HG02642 (cell line): ENCODE results near the gene SLC16A11.
"Not testable (repeated sequence)": the region's sequence is repeated elsewhere in the genome, so short reads cannot be mapped to it uniquely, and the experiment has no call there.

Experiments used
- ATAC-seq: cut with Tn5 transposase; IDR thresholded peaks from one replicate; pipeline ENCODE4 v1.9.1; 2021; ENCODE audit warnings: mild to moderate bottlenecking; ENCODE audit not compliant: unreplicated experiment, poor library complexity

Gene SLC16A11

DNA sequence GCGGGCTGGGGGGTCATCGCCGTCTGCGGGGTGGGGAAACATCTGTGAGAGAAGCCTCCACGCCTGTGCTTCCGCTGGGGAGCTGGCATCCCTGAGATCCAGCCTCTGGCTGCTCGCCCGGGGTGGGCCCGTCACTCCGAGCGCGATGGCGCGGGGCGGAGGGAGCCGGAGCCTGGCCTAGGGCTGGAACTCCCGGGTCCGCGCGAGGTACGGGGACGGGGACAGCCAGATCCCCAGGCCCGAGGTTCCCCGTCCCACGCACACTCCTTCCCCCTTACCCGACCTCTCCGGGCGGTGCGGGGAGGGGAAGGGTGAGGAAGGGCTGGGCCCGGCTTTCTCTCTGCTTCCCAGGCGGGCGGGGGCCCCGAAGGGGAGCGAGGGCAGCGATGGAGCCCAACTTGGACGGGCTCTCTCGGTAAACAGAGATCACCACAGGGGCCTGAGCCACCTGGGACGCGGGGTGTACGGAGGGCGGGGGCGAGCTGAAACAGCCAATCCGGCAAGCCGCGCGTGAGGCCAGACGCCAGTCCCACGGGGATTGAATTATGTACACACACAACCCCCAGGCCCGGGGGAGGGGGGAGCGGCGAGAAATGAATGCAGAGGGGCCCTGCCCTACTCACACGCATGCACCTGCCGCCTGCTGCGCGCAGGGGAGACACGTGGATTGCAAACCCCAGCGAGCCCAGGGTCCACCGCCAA, at the start of gene SLC16A11:
TSS of gene SLC16A11 (minus strand) at position 596 of the 702 bp plus-strand sequence. CDS start at position 17, 579 bp downstream.
- ATAC-seq: no peak

GRCh38 chr17:7091311-7092005, 47.6 kb upstream of the SLC16A11 start:
- not testable (repeated sequence) for ATAC-seq

DNA sequence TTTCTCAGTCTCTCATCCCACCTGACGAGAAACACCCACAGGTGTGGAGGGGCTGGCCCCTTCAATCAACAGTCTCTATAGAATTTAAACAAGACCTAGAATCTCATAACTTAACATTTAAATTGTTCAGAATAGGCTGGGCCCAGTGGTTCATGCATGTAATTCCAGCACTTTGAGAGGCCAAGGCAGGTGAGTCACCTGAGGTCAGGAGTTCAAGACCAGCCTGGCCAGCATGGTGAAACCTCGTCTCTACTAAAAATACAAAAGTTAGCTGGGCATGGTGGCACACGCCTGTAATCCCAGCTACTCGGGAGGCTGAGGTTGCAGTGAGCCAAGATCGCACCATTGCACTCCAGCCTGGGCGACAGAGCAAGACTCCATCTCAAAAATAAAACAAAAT, 45.7 kb upstream of the SLC16A11 start:
- ATAC-seq: not testable (repeated sequence)

DNA sequence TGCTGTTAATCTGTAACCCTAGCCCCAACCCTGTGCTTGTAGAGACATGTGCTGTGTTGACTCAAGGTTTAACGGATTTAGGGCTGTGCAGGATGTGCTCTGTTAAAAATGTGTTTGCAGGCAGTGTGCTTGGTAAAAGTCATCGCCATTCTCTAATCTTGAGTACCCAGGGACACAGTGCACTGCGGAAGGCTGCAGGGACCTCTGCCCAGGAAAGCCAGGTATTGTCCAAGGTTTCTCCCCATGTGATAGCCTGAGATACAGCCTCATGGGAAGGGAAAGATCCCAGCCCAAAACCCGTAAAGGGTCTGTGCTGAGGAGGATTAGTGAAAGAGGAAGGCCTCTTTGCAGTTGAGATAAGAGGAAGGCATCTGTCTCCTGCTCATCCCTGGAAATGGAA, 44.5 kb upstream of the SLC16A11 start:
- not testable (repeated sequence) for ATAC-seq

DNA sequence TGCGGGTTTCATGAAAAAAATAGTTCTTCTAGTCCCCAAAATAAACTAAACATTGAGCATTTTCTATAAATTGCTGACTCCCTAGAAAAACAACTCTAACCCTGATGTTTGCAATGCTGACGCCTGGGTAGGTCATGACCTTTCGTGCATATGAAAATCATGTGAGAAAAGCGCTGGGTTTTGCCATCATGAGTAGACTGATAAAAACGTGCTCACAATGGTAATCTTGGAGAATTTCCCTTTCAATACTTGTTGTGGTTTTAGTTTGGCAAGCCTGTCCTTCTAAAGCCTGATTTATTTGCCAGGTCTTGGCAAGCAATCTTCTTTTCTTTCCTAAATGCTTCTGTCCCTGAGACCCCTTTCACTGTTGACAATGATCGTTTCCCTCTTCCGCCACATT, 40.2 kb upstream of the SLC16A11 start:
- ATAC-seq: no peak

- no peak for ATAC-seq
Observed at GRCh38 chr17:7083592-7083991, 39.7 kb upstream of the SLC16A11 start.

GRCh38 chr17:7081341-7082062, 37.6 kb upstream of the SLC16A11 start:
- no peak for ATAC-seq

DNA sequence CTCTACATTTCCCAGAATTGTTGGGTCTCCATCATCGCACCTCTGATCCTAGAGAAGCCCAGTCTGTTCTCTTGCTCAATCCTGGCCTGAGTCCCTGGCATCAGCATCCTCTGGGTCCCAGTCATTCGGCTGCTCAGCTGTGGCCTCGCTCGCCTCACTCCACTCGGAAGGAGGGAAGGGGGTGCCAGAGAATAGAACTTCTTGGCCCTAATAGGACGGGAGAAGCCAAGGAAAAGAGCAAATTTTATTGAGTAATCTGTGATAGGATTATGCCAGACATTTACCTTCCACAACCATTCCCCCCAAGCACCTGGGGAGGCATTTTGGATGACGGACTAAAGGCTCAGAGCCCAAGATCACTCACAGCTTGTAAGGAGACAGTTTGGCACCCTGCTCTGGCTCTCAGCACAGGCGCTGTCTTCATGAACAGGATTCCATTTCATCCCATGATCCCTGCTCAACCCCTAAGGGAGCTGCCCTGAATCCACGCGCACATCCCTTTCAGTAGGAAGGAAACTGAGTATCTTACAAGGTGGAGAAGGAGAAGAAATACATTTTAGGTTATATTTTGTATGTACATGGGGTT, 36.7 kb upstream of the SLC16A11 start:
- ATAC-seq: no peak

- ATAC-seq: no peak
Observed at GRCh38 chr17:7079581-7080455, 35.9 kb upstream of the SLC16A11 start, which contains the start of gene CLEC10A. TSS of gene CLEC10A (minus strand) at chr17:7080251. CDS start at chr17:7078812, 1,439 bp downstream.

GRCh38 chr17:7078711-7079110, 34.8 kb upstream of the SLC16A11 start:
- no peak for ATAC-seq

- no peak for ATAC-seq
Observed at GRCh38 chr17:7077911-7078546, 34.1 kb upstream of the SLC16A11 start.

DNA sequence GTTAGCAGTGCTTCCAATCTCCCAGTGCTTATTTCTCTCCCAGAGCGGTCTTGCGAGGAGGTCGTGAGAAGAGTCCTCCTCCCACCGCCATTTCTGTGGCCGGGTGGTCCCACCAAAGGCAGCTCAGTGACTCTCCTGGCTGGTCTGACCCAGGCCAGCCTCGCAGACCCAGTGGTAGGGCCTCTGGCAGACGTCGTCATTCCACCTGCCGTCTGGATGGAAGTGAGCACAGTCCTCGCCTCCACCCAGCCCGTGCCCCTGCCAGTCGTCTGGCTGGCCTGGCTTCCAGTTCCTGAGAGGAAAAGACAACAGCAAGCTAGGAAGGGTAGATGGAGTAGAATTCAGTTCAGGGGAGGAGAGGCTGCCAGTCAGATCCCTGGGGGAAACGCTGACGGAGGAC, 31.0 kb upstream of the SLC16A11 start:
- ATAC-seq: no peak

DNA sequence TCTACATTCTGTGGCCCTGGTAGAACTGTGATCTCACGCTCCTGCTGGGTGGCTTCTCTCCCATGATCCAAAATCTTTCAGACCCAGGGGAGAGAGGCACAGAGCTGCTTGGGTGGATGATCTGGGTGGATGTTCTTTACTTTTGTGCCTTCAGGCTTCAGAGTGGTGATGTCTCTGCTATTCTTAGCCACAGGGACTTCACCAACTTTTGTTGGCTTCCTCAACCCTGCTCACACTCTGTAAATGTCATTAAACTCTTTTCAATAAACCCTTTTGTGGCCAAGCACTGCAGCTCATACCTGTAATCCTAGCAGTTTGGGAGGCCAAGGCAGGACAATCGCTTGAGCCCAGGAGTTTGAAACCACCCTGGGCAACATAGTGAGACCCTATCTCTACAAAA, 28.5 kb upstream of the SLC16A11 start:
- ATAC-seq: no peak

- ATAC-seq: no peak
Observed at GRCh38 chr17:7070712-7071111, 26.8 kb upstream of the SLC16A11 start.

- no peak for ATAC-seq
Observed at GRCh38 chr17:7068268-7068667, 24.4 kb upstream of the SLC16A11 start.

- no peak for ATAC-seq
Observed at GRCh38 chr17:7067198-7067597, 23.3 kb upstream of the SLC16A11 start.

- ATAC-seq: no peak
Observed at GRCh38 chr17:7064261-7064660, 20.4 kb upstream of the SLC16A11 start.

GRCh38 chr17:7063518-7064094, 19.7 kb upstream of the SLC16A11 start:
- ATAC-seq: no peak
